GM12801 (cell line): ENCODE measurements around the gene CFAP57.

Experiments
- TF ChIP-seq, protein P1 (sequence below): IDR thresholded peaks from one replicate; pipeline ENCODE4 v1.5.1; 2011; ENCODE audit warnings: control low read depth; ENCODE audit not compliant: insufficient read length; ENCODE audit errors: extremely low read depth

CFAP57 gene

GRCh38 chr1:43152866-43153265 lies 19.3 kb upstream of the CFAP57 start:
- TF ChIP-seq, protein P1, sequence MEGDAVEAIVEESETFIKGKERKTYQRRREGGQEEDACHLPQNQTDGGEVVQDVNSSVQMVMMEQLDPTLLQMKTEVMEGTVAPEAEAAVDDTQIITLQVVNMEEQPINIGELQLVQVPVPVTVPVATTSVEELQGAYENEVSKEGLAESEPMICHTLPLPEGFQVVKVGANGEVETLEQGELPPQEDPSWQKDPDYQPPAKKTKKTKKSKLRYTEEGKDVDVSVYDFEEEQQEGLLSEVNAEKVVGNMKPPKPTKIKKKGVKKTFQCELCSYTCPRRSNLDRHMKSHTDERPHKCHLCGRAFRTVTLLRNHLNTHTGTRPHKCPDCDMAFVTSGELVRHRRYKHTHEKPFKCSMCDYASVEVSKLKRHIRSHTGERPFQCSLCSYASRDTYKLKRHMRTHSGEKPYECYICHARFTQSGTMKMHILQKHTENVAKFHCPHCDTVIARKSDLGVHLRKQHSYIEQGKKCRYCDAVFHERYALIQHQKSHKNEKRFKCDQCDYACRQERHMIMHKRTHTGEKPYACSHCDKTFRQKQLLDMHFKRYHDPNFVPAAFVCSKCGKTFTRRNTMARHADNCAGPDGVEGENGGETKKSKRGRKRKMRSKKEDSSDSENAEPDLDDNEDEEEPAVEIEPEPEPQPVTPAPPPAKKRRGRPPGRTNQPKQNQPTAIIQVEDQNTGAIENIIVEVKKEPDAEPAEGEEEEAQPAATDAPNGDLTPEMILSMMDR, result no peak

DNA sequence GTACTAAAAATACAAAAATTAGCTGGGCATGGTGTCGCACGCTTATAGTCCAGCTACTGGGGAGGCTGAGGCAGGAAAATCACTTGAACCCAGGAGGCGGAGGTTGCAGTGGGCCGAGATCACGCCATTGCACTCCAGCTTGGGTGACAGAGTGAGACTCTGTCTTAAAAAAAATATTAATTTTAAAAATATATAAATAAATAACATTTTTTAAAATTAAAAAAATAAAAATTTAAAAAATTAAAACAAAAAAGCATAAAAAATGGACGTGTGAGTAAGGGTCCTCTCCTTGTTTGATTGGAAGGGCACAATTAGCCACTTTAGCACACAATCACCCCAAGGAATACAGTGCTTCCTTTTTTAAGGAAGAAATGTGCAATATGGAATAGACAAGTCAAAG lies 18.7 kb upstream of the CFAP57 start:
- TF ChIP-seq, protein P1, result no peak

GRCh38 chr1:43156026-43156425 lies 16.1 kb upstream of the CFAP57 start:
- TF ChIP-seq, protein P1, result no peak

DNA sequence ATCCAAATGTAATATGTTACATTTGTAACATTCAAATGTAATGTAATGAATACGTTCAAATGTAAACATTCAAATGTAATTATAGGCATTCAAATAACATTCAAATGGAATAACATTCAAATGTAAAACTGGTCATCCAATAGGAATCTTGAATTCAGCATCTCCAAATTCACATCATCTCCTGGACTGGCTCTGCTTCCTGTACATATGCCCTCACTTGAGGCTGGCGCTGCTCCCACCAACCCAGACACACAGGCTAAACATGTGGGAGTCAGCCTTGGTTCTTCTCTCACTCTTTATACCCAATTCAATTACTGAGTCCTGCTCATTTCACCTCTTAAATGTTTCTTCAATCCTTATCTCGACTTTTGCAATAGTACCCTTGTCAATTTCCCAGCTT lies 7.0 kb upstream of the CFAP57 start:
- TF ChIP-seq, protein P1, result no peak

- TF ChIP-seq, protein P1, result no peak
Measured at GRCh38 chr1:43165765-43166164, 6.4 kb upstream of the CFAP57 start.

DNA sequence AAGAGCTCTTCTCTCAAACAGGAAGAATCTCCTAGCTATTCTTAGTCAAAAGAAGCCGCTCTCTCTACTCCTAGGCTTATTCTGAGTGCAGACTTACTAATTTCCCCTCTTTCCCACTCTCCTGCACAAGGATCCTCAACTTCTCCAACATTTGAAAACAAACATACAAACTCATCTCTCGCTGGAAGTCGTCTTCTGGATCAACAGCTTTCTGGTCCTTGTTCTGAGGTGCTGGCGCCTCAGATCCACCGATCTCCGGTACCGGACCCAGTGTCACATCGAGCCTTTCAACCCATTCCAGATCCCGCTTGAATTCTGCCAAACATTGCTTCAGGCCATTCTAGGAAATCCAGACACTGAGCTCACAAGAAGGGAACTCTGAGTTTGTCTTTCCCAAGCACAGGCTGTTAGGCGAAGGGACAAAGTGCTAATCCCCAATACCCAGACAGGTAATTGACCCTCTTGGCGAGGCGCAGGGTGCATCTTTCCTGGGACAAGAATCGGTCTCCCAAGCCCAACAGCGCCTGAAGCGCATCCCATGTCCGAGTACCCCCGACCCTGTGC lies 736 bp upstream of the CFAP57 start:
- TF ChIP-seq, protein P1, result no peak

- TF ChIP-seq, protein P1, result no peak
Measured at GRCh38 chr1:43172527-43172972, 420 bp downstream of the CFAP57 start.

DNA sequence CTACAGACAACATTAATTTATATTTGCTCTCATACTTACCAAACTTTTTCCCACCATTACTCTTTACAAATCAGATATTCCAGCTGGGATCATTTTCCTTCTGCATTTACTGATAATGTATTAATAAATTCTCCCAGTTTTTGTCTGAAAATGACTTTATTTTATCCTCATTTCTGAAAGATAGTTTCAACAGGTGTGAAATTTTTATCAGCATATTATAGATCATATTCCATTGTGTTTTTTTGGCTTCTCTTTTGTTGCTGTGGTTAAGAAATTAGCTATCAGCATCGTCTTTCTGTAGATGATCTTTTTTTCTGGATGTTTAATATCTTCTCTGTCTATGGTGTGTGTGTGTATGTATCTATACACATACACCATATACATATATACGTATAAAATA lies 2.7 kb downstream of the CFAP57 start:
- TF ChIP-seq, protein P1, result no peak
